Endodermal cell (in vitro differentiated cells): ENCODE data around the gene TRAK1. TPM values are rescaled to one million over a fixed set of nuclear protein-coding genes. Genes with fewer than 3 reads are reported as not detected.
"Not testable (repeated sequence)": the region's sequence is repeated elsewhere in the genome, so short reads cannot be mapped to it uniquely, and the experiment has no call there.

Experiments
- DNase-seq: peaks from one replicate; pipeline ENCODE4 v3.0.0-alpha.2; 2017
- H3K27ac ChIP-seq: 2 replicates; pipeline ENCODE4 v1.5.1; 2013; ENCODE audit warnings: mild to moderate bottlenecking, low read depth, low read length, moderate library complexity
- H3K27me3 ChIP-seq: 2 replicates; pipeline ENCODE4 v1.6.1; 2013; ENCODE audit warnings: mild to moderate bottlenecking, low read length, moderate library complexity; ENCODE audit not compliant: insufficient read depth, control insufficient read depth, poor library complexity, severe bottlenecking
- H3K36me3 ChIP-seq: 2 replicates; pipeline ENCODE4 v1.7.0; 2013; ENCODE audit warnings: mild to moderate bottlenecking, low read length, moderate library complexity; ENCODE audit not compliant: control insufficient read depth, insufficient read depth
- H3K4me1 ChIP-seq: one replicate; pipeline ENCODE4 v1.7.0; 2013; ENCODE audit warnings: low read length; ENCODE audit not compliant: control insufficient read depth, insufficient read depth
- H3K4me3 ChIP-seq: 2 replicates; pipeline ENCODE4 v1.5.1; 2013; ENCODE audit warnings: mild to moderate bottlenecking, low read length, moderate library complexity
- H3K9ac ChIP-seq: 2 replicates; pipeline ENCODE4 v1.6.1; 2013; ENCODE audit warnings: mild to moderate bottlenecking, low read length, moderate library complexity; ENCODE audit not compliant: poor library complexity, severe bottlenecking; ENCODE audit errors: extremely low read depth
- H3K9me3 ChIP-seq: 2 replicates; pipeline ENCODE4 v1.6.1; 2013; ENCODE audit warnings: mild to moderate bottlenecking, low read length, moderate library complexity; ENCODE audit not compliant: control insufficient read depth
- H3K27ac Mint-ChIP-seq: 2 replicates; pipeline ENCODE4 v1.8.0; 2020; ENCODE audit warnings: mixed read lengths
- H3K27me3 Mint-ChIP-seq: 2 replicates; pipeline ENCODE4 v1.8.0; 2021; ENCODE audit warnings: mild to moderate bottlenecking, mixed read lengths; ENCODE audit not compliant: insufficient read depth
- H3K36me3 Mint-ChIP-seq: 2 replicates; pipeline ENCODE4 v1.8.0; 2020; ENCODE audit warnings: low read depth, mixed read lengths
- H3K4me1 Mint-ChIP-seq: 2 replicates; pipeline ENCODE4 v1.8.0; 2020; ENCODE audit warnings: mixed read lengths
- H3K4me3 Mint-ChIP-seq: 2 replicates; pipeline ENCODE4 v1.8.0; 2020; ENCODE audit warnings: mild to moderate bottlenecking, moderate library complexity, mixed read lengths
- H3K9me3 Mint-ChIP-seq: 2 replicates; pipeline ENCODE4 v1.8.0; 2020; ENCODE audit warnings: mild to moderate bottlenecking, mixed read lengths
- CTCF ChIP-seq: fragments of 200-600 bp; sonication (generic); conservative IDR thresholded peaks from 2 replicates; pipeline ENCODE4 v1.5.0; 2021; ENCODE audit warnings: antibody characterized with exemption, mild to moderate bottlenecking
- WGBS, 2 experiments: methylation state at CpG; one replicate each; pipeline versions ENCODE4 v1.1.5 to v1.1.7; 2013; ENCODE audit warnings: missing lambda C conversion rate in 2 of 2, mixed read lengths in 1 of 2; ENCODE audit not compliant: insufficient coverage in 1 of 2, insufficient read length in 1 of 2; 5-methylcytosine and 5-hydroxymethylcytosine counted together
- total RNA-seq, 2 donors: library from RNA; stranded (reverse); fragmentation: NEBNext Ultra II Directional in 1 of 2; extraction: Animal tissue kit (Norgen Biotek cat#: 25700) in 1 of 2; gene quantifications; 2 replicates in 1 of 2; 3 replicates in 1 of 2; pipeline ENCODE4 v1.2.1, GENCODE V29; 2021

TRAK1 gene
- total RNA-seq, 2 donors from 2014 or later, result 29.8 to 31.0 TPM

GRCh38 chr3:42045708-42046243 lies 45.4 kb upstream of the TRAK1 start:
- no peak overlapping the region for H3K4me3 ChIP-seq
- no peak for DNase-seq
- Mint-ChIP-seq H3K27ac (peak overlapping the region; percentile 21), H3K9me3 (no peaks in the 10 kb centered on the region), H3K4me1 (peaks cover 40% of the 10 kb centered on the region), H3K27me3 (no peaks in the 10 kb centered on the region), H3K36me3 (no peaks in the 10 kb centered on the region), H3K4me3 (no peak overlapping the region)
- no peaks in the 10 kb centered on the region for H3K27me3 ChIP-seq
- no peaks in the 10 kb centered on the region for H3K9me3 ChIP-seq
- no peak overlapping the region for H3K9ac ChIP-seq
- TF ChIP-seq CTCF, result no peak
- H3K36me3 ChIP-seq, result no peaks in the 10 kb centered on the region
- WGBS, 2 experiments, result 91 to 100% methylated on average over 2 of the region's 2 CpGs
- H3K27ac ChIP-seq, result no peak overlapping the region
- H3K4me1 ChIP-seq, result peaks cover 7% of the 10 kb centered on the region

GRCh38 chr3:42048526-42048925 lies 42.6 kb upstream of the TRAK1 start:
- H3K4me1 Mint-ChIP-seq, result peaks cover 54% of the 10 kb centered on the region
- not testable (repeated sequence) for DNase-seq, H3K27me3 ChIP-seq, H3K36me3 ChIP-seq, H3K4me3 ChIP-seq, H3K9ac ChIP-seq, H3K36me3 Mint-ChIP-seq, H3K27ac Mint-ChIP-seq, H3K4me3 Mint-ChIP-seq, H3K9me3 Mint-ChIP-seq, H3K9me3 ChIP-seq, H3K27me3 Mint-ChIP-seq
- Histone ChIP-seq H3K4me1 (peaks cover 23% of the 10 kb centered on the region), H3K27ac (peak overlapping the region; percentile 41)
- WGBS, 2 experiments, result 80 to 84% methylated on average over 2 to 4 of the region's 4 CpGs

GRCh38 chr3:42050126-42050525 lies 41.0 kb upstream of the TRAK1 start:
- H3K27me3 Mint-ChIP-seq, result no peaks in the 10 kb centered on the region
- Histone ChIP-seq H3K4me3 (no peak overlapping the region), H3K27ac (no peak overlapping the region), H3K9ac (no peak overlapping the region), H3K9me3 (no peaks in the 10 kb centered on the region), H3K27me3 (no peaks in the 10 kb centered on the region), H3K36me3 (no peaks in the 10 kb centered on the region), H3K4me1 (peaks cover 21% of the 10 kb centered on the region)
- no peak for TF ChIP-seq CTCF
- no peak for DNase-seq
- H3K36me3 Mint-ChIP-seq, result no peaks in the 10 kb centered on the region
- no peaks in the 10 kb centered on the region for H3K9me3 Mint-ChIP-seq
- H3K4me3 Mint-ChIP-seq, result no peak overlapping the region
- H3K27ac Mint-ChIP-seq, result no peak overlapping the region
- 89 to 100% methylated on average over 4 to 5 of the region's 6 CpGs for WGBS, 2 experiments
- peaks cover 48% of the 10 kb centered on the region for H3K4me1 Mint-ChIP-seq
